H9 (cell line): Measurements from ENCODE around the gene TRAF7. TPM values are rescaled to one million over a fixed set of nuclear protein-coding genes. Genes with fewer than 3 reads are reported as not detected.

Source experiments
- DNase-seq: peaks from one replicate; pipeline ENCODE4 v3.0.0-alpha.2; 2017
- H2AFZ ChIP-seq: one replicate; pipeline ENCODE4 v1.6.1; 2013; ENCODE audit warnings: mild to moderate bottlenecking, low read length, control low read depth, moderate library complexity
- H2AK5ac ChIP-seq: 2 replicates; pipeline ENCODE4 v1.6.1; 2013; ENCODE audit warnings: low read length, control low read depth, mixed read lengths; ENCODE audit not compliant: insufficient read length
- H2BK120ac ChIP-seq: one replicate; pipeline ENCODE4 v1.6.1; 2013; ENCODE audit warnings: low read depth, mild to moderate bottlenecking, low read length, control low read depth, inconsistent platforms; ENCODE audit not compliant: poor library complexity, severe bottlenecking
- H2BK12ac ChIP-seq: 2 replicates; pipeline ENCODE4 v1.6.1; 2013; ENCODE audit warnings: low read length, control low read depth, mixed read lengths, low read depth; ENCODE audit not compliant: insufficient read length
- H2BK15ac ChIP-seq: 2 replicates; pipeline ENCODE4 v1.6.1; 2013; ENCODE audit warnings: low read depth, low read length, control low read depth
- H2BK20ac ChIP-seq: one replicate; pipeline ENCODE4 v1.6.1; 2013; ENCODE audit warnings: low read depth, mild to moderate bottlenecking, low read length, control low read depth, inconsistent platforms; ENCODE audit not compliant: poor library complexity, severe bottlenecking
- H2BK5ac ChIP-seq: 2 replicates; pipeline ENCODE4 v1.6.1; 2013; ENCODE audit warnings: low read length, control low read depth, mixed read lengths; ENCODE audit not compliant: insufficient read length
- H3K14ac ChIP-seq: 2 replicates; pipeline ENCODE4 v1.6.1; 2013; ENCODE audit warnings: low read length, control low read depth; ENCODE audit not compliant: insufficient read depth
- H3K18ac ChIP-seq: 2 replicates; pipeline ENCODE4 v1.6.1; 2013; ENCODE audit warnings: low read depth, mild to moderate bottlenecking, mixed read lengths, low read length, control low read depth; ENCODE audit not compliant: insufficient read length
- H3K23ac ChIP-seq: 2 replicates; pipeline ENCODE4 v1.6.1; 2013; ENCODE audit warnings: low read length, control low read depth, mixed read lengths, low read depth; ENCODE audit not compliant: insufficient read length
- H3K23me2 ChIP-seq: 2 replicates; pipeline ENCODE4 v1.6.1; 2013; ENCODE audit warnings: low read depth, mild to moderate bottlenecking, mixed read lengths, low read length, control low read depth; ENCODE audit not compliant: insufficient read length, poor library complexity, severe bottlenecking
- H3K27ac ChIP-seq: 2 replicates; pipeline ENCODE4 v1.5.1; 2013; ENCODE audit warnings: low read length, control low read depth, mixed read lengths, low read depth; ENCODE audit not compliant: insufficient read length
- H3K27me3 ChIP-seq: 2 replicates; pipeline ENCODE4 v1.6.1; 2013; ENCODE audit warnings: low read length, control low read depth, inconsistent platforms; ENCODE audit not compliant: insufficient read depth
- H3K4ac ChIP-seq: 2 replicates; pipeline ENCODE4 v1.6.1; 2013; ENCODE audit warnings: low read depth, mild to moderate bottlenecking, control low read depth, inconsistent platforms, low read length, moderate library complexity
- H3K4me1 ChIP-seq: 2 replicates; pipeline ENCODE4 v1.6.1; 2013; ENCODE audit warnings: low read length, control low read depth, inconsistent platforms; ENCODE audit not compliant: insufficient read depth
- H3K4me2 ChIP-seq: 2 replicates; pipeline ENCODE4 v1.6.1; 2013; ENCODE audit warnings: low read length, control low read depth, mixed read lengths; ENCODE audit not compliant: insufficient read length, insufficient read depth
- H3K56ac ChIP-seq: 2 replicates; pipeline ENCODE4 v1.6.1; 2013; ENCODE audit warnings: low read depth, mild to moderate bottlenecking, mixed read lengths, low read length, control low read depth; ENCODE audit not compliant: insufficient read length
- H3K79me1 ChIP-seq: 2 replicates; pipeline ENCODE4 v1.6.1; 2013; ENCODE audit warnings: low read depth, mild to moderate bottlenecking, moderate library complexity, low read length, control low read depth, inconsistent platforms; ENCODE audit not compliant: insufficient read depth, poor library complexity, severe bottlenecking
- H3K79me2 ChIP-seq: 2 replicates; pipeline ENCODE4 v1.6.1; 2013; ENCODE audit warnings: low read length, control low read depth, inconsistent platforms; ENCODE audit not compliant: insufficient read depth
- H3K9ac ChIP-seq: 2 replicates; pipeline ENCODE4 v1.6.1; 2013; ENCODE audit warnings: low read length, control low read depth, mixed read lengths; ENCODE audit not compliant: insufficient read length; ENCODE audit errors: extremely low read depth
- H3K9me3 ChIP-seq: one replicate; pipeline ENCODE4 v1.6.1; 2013; ENCODE audit warnings: low read depth, low read length, inconsistent platforms; ENCODE audit not compliant: control insufficient read depth
- H3T11ph ChIP-seq: one replicate; pipeline ENCODE4 v1.6.1; 2013; ENCODE audit warnings: mild to moderate bottlenecking, low read length, control low read depth, inconsistent platforms
- H4K20me1 ChIP-seq: one replicate; pipeline ENCODE4 v1.6.1; 2013; ENCODE audit not compliant: control insufficient read depth, insufficient read length, insufficient read depth
- H4K5ac ChIP-seq: 2 replicates; pipeline ENCODE4 v1.6.1; 2013; ENCODE audit warnings: low read depth, mild to moderate bottlenecking, mixed read lengths, low read length, control low read depth; ENCODE audit not compliant: insufficient read length
- H4K8ac ChIP-seq: replicated peaks from 2 replicates; pipeline ENCODE4 v1.6.1; 2013; ENCODE audit warnings: low read length, control low read depth, mixed read lengths, low read depth; ENCODE audit not compliant: insufficient read length
- H4K91ac ChIP-seq: 2 replicates; pipeline ENCODE4 v1.6.1; 2013; ENCODE audit warnings: low read depth, mild to moderate bottlenecking, moderate library complexity, mixed read lengths, low read length, control low read depth; ENCODE audit not compliant: insufficient read length
- H3K27ac Mint-ChIP-seq, 3 experiments: 2 replicates in 2 of 3; 3 replicates in 1 of 3; pipeline ENCODE4 v1.8.0; 2020 to 2021; ENCODE audit warnings: mixed read lengths in 3 of 3, mild to moderate bottlenecking in 1 of 3, moderate library complexity in 1 of 3
- H3K27me3 Mint-ChIP-seq: 2 replicates; pipeline ENCODE4 v1.8.0; 2021; ENCODE audit warnings: low read depth, mild to moderate bottlenecking, moderate library complexity, mixed read lengths
- H3K36me3 Mint-ChIP-seq, 3 experiments: 2 replicates in 2 of 3; 3 replicates in 1 of 3; pipeline ENCODE4 v1.8.0; 2020 to 2021; ENCODE audit warnings: low read depth in 3 of 3, mixed read lengths in 3 of 3; ENCODE audit not compliant: insufficient read depth in 1 of 3
- H3K4me1 Mint-ChIP-seq, 2 experiments: 2 replicates each; pipeline ENCODE4 v1.8.0; 2020; ENCODE audit warnings: mixed read lengths in 2 of 2
- H3K4me3 Mint-ChIP-seq, 2 experiments: 2 replicates in 1 of 2; 3 replicates in 1 of 2; pipeline ENCODE4 v1.8.0; 2020 to 2021; ENCODE audit warnings: mild to moderate bottlenecking in 2 of 2, mixed read lengths in 2 of 2, moderate library complexity in 1 of 2
- H3K9me3 Mint-ChIP-seq, 2 experiments: 2 replicates in 1 of 2; 3 replicates in 1 of 2; pipeline ENCODE4 v1.8.0; 2020; ENCODE audit warnings: mild to moderate bottlenecking in 2 of 2, mixed read lengths in 2 of 2, moderate library complexity in 1 of 2
- WGBS: extraction: QIAGEN DNeasy Blood & Tissue Kit; methylation state at CpG from one replicate; pipeline ENCODE4 v1.1.7; 2013; ENCODE audit warnings: missing lambda C conversion rate, low lambda C conversion rate, mixed read lengths; ENCODE audit not compliant: insufficient read length; ENCODE audit errors: extremely low coverage; 5-methylcytosine and 5-hydroxymethylcytosine counted together
- total RNA-seq: library from RNA; stranded (reverse); gene quantifications from 2 replicates; pipeline ENCODE4 v1.2.1, GENCODE V29; 2021
- TF ChIP-seq, protein P1 (sequence below): fragments of 200-600 bp; sonication (generic); conservative IDR thresholded peaks from 3 replicates; pipeline ENCODE4 v1.8.0; 2021; ENCODE audit warnings: antibody characterized with exemption, mild to moderate bottlenecking

TRAF7 gene
- total RNA-seq, 1 experiment from 2014 or later, result 108 TPM

DNA sequence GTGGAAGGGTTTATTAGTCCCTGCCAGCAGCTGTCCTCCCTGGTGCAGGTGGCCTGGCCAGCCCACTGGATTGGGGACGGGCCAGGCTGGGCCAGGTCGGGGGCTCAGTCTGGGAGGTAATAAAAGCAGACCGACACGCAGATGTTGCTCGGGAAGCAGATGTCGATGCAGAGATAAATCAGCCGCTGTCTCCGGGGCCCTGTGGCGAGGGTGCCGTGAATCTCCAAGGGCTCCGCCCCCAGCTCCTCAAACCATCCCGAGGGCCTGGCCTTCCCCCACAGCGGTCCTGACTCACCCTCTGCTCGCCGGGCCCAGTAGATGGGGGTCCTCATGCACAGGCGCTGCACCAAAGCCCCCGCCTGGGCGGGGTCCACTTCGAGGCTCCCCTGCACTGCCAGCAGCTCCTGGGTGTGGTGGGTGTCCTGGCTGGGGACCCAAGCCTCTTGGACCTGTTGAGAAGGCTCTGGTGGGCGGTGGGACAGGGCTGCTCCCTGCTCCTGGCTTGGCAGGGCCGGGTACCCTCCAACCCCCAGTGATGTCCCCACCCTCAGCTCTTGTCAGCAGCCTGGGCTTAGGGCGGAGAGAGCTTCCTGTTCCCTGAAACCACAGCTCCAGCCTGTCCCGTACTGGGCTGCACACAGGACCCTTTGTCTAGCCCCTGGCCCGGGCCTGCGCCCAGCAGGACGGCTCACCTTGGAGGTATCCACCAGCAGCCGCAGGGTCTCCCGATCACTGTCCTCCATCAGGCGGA is 53.9 kb downstream of the TRAF7 start:
- H2BK120ac ChIP-seq, result no peak overlapping the region
- Mint-ChIP-seq H3K27ac (no peak overlapping the region), H3K9me3 (peaks cover 0 to 2% of the 10 kb centered on the region in 2 experiments; a peak in 1 of 5 replicates), H3K36me3 (peaks cover 17 to 48% (median 46%) of the 10 kb centered on the region in 3 experiments; a peak in 6 of 7 replicates), H3K4me3 (no peak overlapping the region), H3K4me1 (peaks cover 18 to 22% of the 10 kb centered on the region in 2 experiments), H3K27me3 (peaks cover 2% of the 10 kb centered on the region)
- no peak overlapping the region for H2AFZ ChIP-seq
- no peak overlapping the region for H3K27ac ChIP-seq
- no CpG with 5 or more reads among the region's 29 CpGs for WGBS
- no peaks in the 10 kb centered on the region for H3K27me3 ChIP-seq
- no peak overlapping the region for H3K14ac ChIP-seq
- H3K79me1 ChIP-seq, result peaks cover 6% of the 10 kb centered on the region
- peaks cover 6% of the 10 kb centered on the region; the same call in 1 of the 2 replicates for H3K79me2 ChIP-seq
- no peak overlapping the region for H2BK5ac ChIP-seq
- H3K18ac ChIP-seq, result no peak overlapping the region
- H4K20me1 ChIP-seq, result no peaks in the 10 kb centered on the region
- H3K4me2 ChIP-seq, result no peak overlapping the region
- H2AK5ac ChIP-seq, result no peak overlapping the region
- no peak overlapping the region for H3K4ac ChIP-seq
- no peak overlapping the region for H2BK20ac ChIP-seq
- TF ChIP-seq, protein P1, sequence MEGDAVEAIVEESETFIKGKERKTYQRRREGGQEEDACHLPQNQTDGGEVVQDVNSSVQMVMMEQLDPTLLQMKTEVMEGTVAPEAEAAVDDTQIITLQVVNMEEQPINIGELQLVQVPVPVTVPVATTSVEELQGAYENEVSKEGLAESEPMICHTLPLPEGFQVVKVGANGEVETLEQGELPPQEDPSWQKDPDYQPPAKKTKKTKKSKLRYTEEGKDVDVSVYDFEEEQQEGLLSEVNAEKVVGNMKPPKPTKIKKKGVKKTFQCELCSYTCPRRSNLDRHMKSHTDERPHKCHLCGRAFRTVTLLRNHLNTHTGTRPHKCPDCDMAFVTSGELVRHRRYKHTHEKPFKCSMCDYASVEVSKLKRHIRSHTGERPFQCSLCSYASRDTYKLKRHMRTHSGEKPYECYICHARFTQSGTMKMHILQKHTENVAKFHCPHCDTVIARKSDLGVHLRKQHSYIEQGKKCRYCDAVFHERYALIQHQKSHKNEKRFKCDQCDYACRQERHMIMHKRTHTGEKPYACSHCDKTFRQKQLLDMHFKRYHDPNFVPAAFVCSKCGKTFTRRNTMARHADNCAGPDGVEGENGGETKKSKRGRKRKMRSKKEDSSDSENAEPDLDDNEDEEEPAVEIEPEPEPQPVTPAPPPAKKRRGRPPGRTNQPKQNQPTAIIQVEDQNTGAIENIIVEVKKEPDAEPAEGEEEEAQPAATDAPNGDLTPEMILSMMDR, result no peak
- H3K9me3 ChIP-seq, result no peaks in the 10 kb centered on the region
- H3K23me2 ChIP-seq, result peaks cover 20% of the 10 kb centered on the region
- H2BK12ac ChIP-seq, result no peak overlapping the region
- H2BK15ac ChIP-seq, result no peak overlapping the region
- no peak overlapping the region for H3K23ac ChIP-seq
- no peak for DNase-seq
- no peak overlapping the region for H3K56ac ChIP-seq
- H3K9ac ChIP-seq, result no peak overlapping the region
- no peak overlapping the region for H4K5ac ChIP-seq
- no peaks in the 10 kb centered on the region; the same call in 1 of the 2 replicates for H3K4me1 ChIP-seq
- H3T11ph ChIP-seq, result no peak overlapping the region
- H4K91ac ChIP-seq, result no peak overlapping the region
- no peak overlapping the region for H4K8ac ChIP-seq
